Suppressor macrophage (primary cell): ENCODE measurements around the gene ADISSP.

Experiments used
- DNase-seq, 4 experiments: peaks; one replicate each; pipeline ENCODE4 v3.0.0-alpha.2; 2020 to 2022
- total RNA-seq, 17 experiments: gene quantifications; one replicate each; lab custom pipeline; 2026; ENCODE audit warnings: mixed read lengths in 6 of 17, inconsistent platforms in 3 of 17; lab: John Stamatoyannopoulos, UW

The ADISSP gene
- 15.1 to 56.1 (median 32.1) reads per million in 17 experiments for total RNA-seq

DNA sequence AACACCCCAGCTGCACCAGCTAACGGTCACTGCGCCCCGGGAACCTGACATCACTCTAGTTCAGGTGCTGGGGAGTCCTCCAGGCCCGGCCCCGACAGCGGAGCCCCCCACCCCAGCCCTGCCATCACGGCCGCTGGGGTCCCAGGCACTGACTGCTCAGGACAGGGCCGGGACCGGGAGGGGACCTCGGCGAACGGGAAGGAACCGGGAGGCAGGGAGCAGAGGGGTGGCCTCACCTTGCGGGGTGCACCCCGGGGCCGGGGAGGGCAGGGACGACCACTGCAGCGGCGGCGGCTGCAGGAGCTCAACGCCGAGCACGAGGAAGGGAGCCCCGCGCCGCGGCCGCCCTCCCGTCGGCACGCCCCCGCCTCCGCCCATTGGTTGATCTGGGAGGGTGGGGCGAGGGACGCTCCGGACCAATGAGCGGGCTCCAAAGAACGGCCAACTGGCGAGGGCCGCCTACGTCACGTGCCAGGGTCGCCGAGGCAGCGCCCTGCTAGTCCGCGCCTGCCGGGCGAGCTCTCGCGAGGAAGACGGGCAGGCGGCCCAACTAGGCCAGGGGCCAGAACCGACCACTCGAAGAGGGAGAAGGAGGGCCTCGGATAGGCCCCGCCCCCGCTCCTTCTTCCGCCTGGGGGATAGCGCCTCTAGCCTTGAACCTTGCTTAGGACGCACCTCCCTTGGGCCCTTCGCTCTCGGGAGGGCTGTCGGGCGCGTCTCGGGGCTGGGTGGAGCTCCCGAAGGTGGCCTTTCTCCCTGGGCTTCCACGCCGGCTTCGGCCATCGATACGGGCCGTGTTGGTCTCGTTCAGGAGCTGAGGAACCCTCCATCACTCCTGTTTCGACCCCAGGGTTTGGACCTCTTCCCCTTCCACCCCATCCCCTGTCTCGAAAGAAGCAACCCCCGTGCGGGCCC lies at the start of gene ADISSP:
TSS of gene ADISSP (minus strand) at position 327 of the 915 bp plus-strand sequence. CDS start 7,653 bp downstream, outside the sequence.
- DNase-seq: peak; percentile 98 to 99 (median 99)

- DNase-seq: no peak
These were observed 48.3 kb upstream of the ADISSP start for GRCh38 chr20:3815703-3816315.

GRCh38 chr20:3814928-3815495 lies 47.5 kb upstream of the ADISSP start:
- DNase-seq: no peak

GRCh38 chr20:3813848-3814581 lies 46.5 kb upstream of the ADISSP start:
- no peak for DNase-seq

- DNase-seq: no peak
These were observed 45.7 kb upstream of the ADISSP start for GRCh38 chr20:3812975-3813847.

DNA sequence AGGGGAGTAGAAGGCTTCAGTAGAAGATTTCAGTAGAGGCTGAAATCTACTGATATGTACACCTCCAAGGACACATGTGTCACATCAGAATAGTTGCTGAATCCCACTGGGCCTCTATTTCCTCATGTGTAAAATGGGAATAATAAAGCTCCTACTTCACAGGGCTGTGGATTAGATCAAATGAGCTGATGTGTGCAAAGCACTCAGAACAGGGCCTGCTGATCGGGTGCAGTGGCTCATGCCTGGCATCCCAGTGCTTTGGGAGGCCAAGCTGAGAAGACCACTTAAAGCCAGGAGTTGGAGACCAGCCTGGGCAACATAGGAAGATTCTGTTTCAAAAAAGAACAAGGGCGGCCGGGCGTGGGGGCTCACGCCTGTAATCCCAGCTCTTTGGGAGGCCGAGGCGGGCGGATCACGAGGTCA lies 44.7 kb upstream of the ADISSP start:
- DNase-seq: no peak

GRCh38 chr20:3811467-3812258 lies 44.1 kb upstream of the ADISSP start:
- DNase-seq: peak; percentile 97 to 98 (median 97)

DNA sequence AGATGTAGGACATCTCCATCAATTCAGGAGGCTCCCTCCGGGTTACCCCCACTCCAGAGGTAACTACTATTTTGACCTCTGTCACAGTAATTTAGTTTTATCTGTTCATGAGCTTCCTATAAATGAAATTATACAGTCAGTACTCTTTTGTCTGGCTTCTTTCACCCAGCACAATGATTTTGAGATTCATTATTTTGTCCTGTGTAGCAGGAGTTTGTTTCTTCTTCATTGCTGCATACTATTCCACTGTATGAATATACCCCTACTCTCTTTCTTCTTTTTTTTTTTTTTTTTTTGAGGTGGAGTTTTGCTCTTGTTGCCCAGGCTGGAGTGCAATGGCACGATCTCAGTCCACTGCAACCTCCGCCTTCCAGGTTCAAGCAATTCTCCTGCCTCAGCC lies 41.0 kb upstream of the ADISSP start:
- DNase-seq: no peak

GRCh38 chr20:3804781-3805180 lies 37.2 kb upstream of the ADISSP start:
- DNase-seq: no peak

GRCh38 chr20:3804254-3804751 lies 36.8 kb upstream of the ADISSP start:
- no peak for DNase-seq

DNA sequence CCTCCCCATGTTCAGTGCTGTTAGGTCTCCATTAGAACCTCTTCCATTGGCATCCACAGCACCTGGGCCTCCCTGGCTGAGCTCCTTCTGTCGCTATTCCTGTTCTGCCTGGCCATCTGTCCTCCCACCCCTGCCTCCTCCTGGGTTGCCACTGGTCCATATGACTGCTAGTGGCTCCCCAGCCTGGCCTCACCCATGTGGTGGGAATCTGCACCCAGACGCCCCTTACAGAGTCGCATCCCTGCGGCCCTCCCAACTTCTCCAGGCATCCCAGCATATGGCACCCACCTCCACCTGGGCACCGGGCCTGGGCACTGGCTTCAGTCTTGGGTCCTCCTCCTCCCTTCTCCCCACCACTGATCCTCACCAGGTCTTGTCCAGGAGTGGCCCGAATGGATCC lies 36.3 kb upstream of the ADISSP start:
- no peak for DNase-seq

GRCh38 chr20:3803289-3803688 lies 35.7 kb upstream of the ADISSP start:
- DNase-seq: no peak

- DNase-seq: no peak
These were observed 35.1 kb upstream of the ADISSP start for GRCh38 chr20:3802524-3803239.

DNA sequence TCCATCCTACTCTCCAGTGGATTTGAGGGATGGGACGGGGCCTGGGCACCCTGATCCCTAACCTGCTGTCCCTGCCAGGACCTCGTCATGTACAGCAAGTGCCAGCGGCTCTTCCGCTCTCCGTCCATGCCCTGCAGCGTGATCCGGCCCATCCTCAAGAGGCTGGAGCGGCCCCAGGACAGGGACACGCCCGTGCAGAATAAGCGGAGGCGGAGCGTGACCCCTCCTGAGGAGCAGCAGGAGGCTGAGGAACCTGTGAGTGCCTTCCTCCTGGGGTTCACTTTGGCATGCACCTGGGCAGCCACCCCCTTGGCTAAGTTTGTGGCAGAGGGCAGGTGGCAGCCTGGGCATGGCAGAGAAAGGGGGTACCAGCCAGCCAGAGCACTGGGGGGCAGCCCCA lies 34.3 kb upstream of the ADISSP start:
- no peak for DNase-seq

- DNase-seq: no peak
These were observed 33.7 kb upstream of the ADISSP start for GRCh38 chr20:3801299-3801698.

GRCh38 chr20:3800878-3801260 lies 33.3 kb upstream of the ADISSP start:
- DNase-seq: no peak

DNA sequence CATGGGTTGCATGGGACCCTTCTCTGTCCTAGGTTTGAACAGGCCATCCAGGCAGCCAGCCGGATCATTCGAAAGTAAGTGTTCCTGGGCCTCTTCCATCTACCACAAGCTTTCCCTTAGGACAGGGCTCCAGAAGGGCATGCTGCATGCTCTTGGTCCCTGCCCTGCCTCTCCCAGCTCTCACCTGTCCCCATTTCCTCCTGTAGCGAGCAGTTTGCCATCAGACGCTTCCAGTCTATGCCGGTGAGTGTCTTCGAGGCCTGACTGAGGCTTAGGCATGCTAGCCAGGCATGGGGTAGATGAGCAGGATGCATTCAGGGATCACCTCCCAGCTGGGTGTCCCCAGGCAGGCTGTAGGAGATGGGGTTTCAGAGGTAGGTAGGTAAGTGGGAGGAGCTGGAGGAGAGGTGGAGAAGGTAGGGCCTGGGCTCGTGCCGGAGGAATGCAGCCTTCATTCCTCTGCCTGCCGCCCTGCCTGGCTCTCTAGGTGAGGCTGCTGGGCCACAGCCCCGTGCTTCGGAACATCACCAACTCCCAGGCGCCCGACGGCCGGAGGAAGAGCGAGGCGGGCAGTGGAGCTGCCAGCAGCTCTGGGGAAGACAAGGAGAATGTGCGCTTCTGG lies 32.8 kb upstream of the ADISSP start:
- no peak for DNase-seq

DNA sequence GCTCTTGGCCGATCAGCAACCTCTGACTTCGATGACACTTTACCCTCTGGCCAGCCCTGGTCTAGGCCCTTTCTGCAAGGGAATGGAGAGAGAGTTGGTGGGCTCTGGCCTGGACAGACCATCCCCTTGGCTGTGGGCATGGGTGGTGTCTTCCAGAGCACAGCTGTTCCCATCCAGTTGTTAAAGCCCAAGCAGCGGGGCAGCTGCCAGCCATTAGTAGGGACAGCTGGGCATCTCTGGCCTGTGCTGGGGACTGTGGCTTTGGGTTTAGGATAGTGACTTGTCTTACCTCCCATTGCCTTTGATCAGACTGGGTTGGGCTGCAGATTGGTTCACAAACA lies 31.3 kb upstream of the ADISSP start:
- no peak for DNase-seq

GRCh38 chr20:3798373-3798768 lies 30.8 kb upstream of the ADISSP start:
- DNase-seq: no peak
